ENCODE measurements around the gene CNTN4.

- TF ChIP-seq MAX (IDR thresholded peaks at IDR 0.05), result no peak
- TF ChIP-seq POLR2A (IDR thresholded peaks at IDR 0.05; ENCODE audit: control extremely low read depth in 1 of 2, low read depth in 2 of 2, low read length in 2 of 2), result no peak
Observed at GRCh38 chr3:2485027-2485375, 386.3 kb downstream of the CNTN4 start.
